HCT116 (cell line): ENCODE results near the gene TUB.

Experiments used
- CEBPB ChIP-seq: IDR thresholded peaks from 2 replicates; pipeline ENCODE4 v1.6.1; 2012; ENCODE audit warnings: low read depth
- CTCF ChIP-seq, 3 experiments: fragments of 200-600 bp in 1 of 3; sonication (generic) in 1 of 3; IDR thresholded peaks in 2 of 3; conservative IDR thresholded peaks in 1 of 3; 2 replicates each; pipeline ENCODE4 v1.5.1; 2012 to 2017; ENCODE audit warnings: low read depth in 2 of 3, low read length in 2 of 3, antibody characterized with exemption in 1 of 3, borderline replicate concordance in 1 of 3, control low read depth in 1 of 3, mild to moderate bottlenecking in 1 of 3, mixed read lengths in 1 of 3, mixed run types in 1 of 3, moderate library complexity in 1 of 3; ENCODE audit not compliant: insufficient read depth in 1 of 3
- EGR1 ChIP-seq: IDR thresholded peaks from 2 replicates; pipeline ENCODE4 v1.6.1; 2012; ENCODE audit warnings: low read depth
- ELF1 ChIP-seq: IDR thresholded peaks from 2 replicates; pipeline ENCODE4 v1.6.1; 2012; ENCODE audit warnings: low read depth, borderline replicate concordance
- EZH2phosphoT487 ChIP-seq: fragments of 200-600 bp; IDR thresholded peaks from 2 replicates; pipeline ENCODE4 v1.6.1; 2018; ENCODE audit warnings: antibody characterized with exemption, borderline replicate concordance
- JUND ChIP-seq: IDR thresholded peaks from 2 replicates; pipeline ENCODE4 v1.6.1; 2012
- POLR2A ChIP-seq: IDR thresholded peaks from 2 replicates; pipeline ENCODE4 v1.7.0; 2011; ENCODE audit warnings: borderline replicate concordance; ENCODE audit not compliant: insufficient read depth, insufficient read length; ENCODE audit errors: extremely low read depth
- POLR2AphosphoS5 ChIP-seq: IDR thresholded peaks from 2 replicates; pipeline ENCODE4 v1.6.1; 2011; ENCODE audit warnings: mild to moderate bottlenecking, low read depth, low read length, moderate library complexity
- REST ChIP-seq: IDR thresholded peaks from 2 replicates; pipeline ENCODE4 v1.6.1; 2012; ENCODE audit warnings: low read depth
- SP1 ChIP-seq: IDR thresholded peaks from 2 replicates; pipeline ENCODE4 v1.6.1; 2012; ENCODE audit warnings: low read depth
- YY1 ChIP-seq: IDR thresholded peaks from 2 replicates; pipeline ENCODE4 v1.6.1; 2011; ENCODE audit warnings: low read length, low read depth, moderate library complexity, mild to moderate bottlenecking; ENCODE audit not compliant: insufficient replicate concordance; ENCODE audit errors: extremely low read depth
- ZBTB33 ChIP-seq: IDR thresholded peaks from 2 replicates; pipeline ENCODE4 v1.6.1; 2011; ENCODE audit warnings: mild to moderate bottlenecking, low read length, moderate library complexity; ENCODE audit not compliant: insufficient replicate concordance; ENCODE audit errors: extremely low read depth
- ZNF274 ChIP-seq: fragments of 200-500 bp; sonication (Bioruptor generic); IDR thresholded peaks from 2 replicates; pipeline ENCODE4 v1.6.1; 2014; ENCODE audit warnings: mild to moderate bottlenecking, low read depth, low read length, inconsistent platforms

DNA sequence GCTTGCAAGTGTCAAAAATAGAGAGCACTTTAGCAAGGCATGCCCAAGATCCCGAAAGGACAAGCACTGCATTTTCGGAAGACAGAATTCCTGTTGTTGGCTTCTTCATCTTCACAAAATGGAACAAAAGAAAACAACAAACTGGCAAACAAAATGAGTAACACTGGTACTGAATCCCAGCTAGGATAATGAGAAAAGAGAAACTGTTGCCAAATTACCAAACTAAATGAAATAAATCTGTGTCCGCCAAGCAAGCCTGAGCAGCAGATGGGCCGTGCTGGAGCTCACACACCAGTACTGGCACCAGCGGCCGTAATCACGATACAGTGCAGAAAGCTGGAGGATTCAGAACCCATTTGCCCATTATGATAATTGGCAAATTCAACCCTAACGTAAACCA is 30.6 kb downstream of the TUB start:
- TF ChIP-seq POLR2AphosphoS5 (no peak), EZH2phosphoT487 (no peak), CTCF (IDR thresholded peaks at IDR 0.05 in 2 of 3, conservative IDR thresholded peaks at IDR 0.05 in 1 of 3; ENCODE audit: borderline replicate concordance in 1 of 3, insufficient read depth in 1 of 3, low read depth in 2 of 3, low read length in 2 of 3) (no peak), POLR2A (no peak), EGR1 (no peak), YY1 (no peak), REST (no peak), ZNF274 (no peak), JUND (no peak), SP1 (no peak), CEBPB (no peak), ZBTB33 (no peak), ELF1 (no peak)
